H1 (cell line): ENCODE data around the gene NCR2. TPM values are rescaled to one million over a fixed set of nuclear protein-coding genes. Genes with fewer than 3 reads are reported as not detected.

Source experiments
- ATF2 ChIP-seq: IDR thresholded peaks from 2 replicates; pipeline ENCODE4 v1.6.1; 2012; ENCODE audit warnings: low read length, inconsistent platforms
- BACH1 ChIP-seq: IDR thresholded peaks from 2 replicates; pipeline ENCODE4 v1.6.1; 2012; ENCODE audit warnings: low read length, improper control_type of control experiment
- CBX8 ChIP-seq: fragments of 300-800, 300-1000 bp; sonication (generic); IDR thresholded peaks from 2 replicates; pipeline ENCODE4 v1.7.1; 2016; ENCODE audit warnings: low read depth, low read length, borderline replicate concordance
- POLR2A ChIP-seq, 2 experiments: IDR thresholded peaks; 1 replicate in 1 of 2; 2 replicates in 1 of 2; pipeline ENCODE4 v1.6.1; 2011; ENCODE audit warnings: low read depth in 2 of 2, low read length in 2 of 2, mild to moderate bottlenecking in 2 of 2; ENCODE audit errors: control extremely low read depth in 1 of 2
- RBBP5 ChIP-seq: IDR thresholded peaks from 2 replicates; pipeline ENCODE4 v1.7.1; 2012; ENCODE audit warnings: low read depth, mild to moderate bottlenecking, inconsistent platforms, low read length, moderate library complexity, borderline replicate concordance
- RXRA ChIP-seq: IDR thresholded peaks from 2 replicates; pipeline ENCODE4 v1.6.1; 2011; ENCODE audit warnings: low read depth, mild to moderate bottlenecking, low read length, moderate library complexity; ENCODE audit not compliant: insufficient read depth
- SP4 ChIP-seq: IDR thresholded peaks from 2 replicates; pipeline ENCODE4 v1.6.1; 2012; ENCODE audit warnings: low read length, inconsistent platforms
- SRF ChIP-seq: IDR thresholded peaks from 2 replicates; pipeline ENCODE4 v1.6.1; 2011; ENCODE audit warnings: mild to moderate bottlenecking, low read depth, low read length, moderate library complexity
- polyA plus RNA-seq, 7 experiments: library from polyadenylated mRNA; depleted of rRNA in 3 of 7; stranded (reverse) in 5 of 7; unstranded in 2 of 7; fragments of >200 nt in 5 of 7; fragments of 200-250 nt in 2 of 7; gene quantifications; 1 replicate in 5 of 7; 2 replicates in 1 of 7; 4 replicates in 1 of 7; pipeline versions ENCODE4 v1.2.1 to v1.2.3, GENCODE V29; 2011 to 2013; ENCODE audit warnings: missing spikeins in 2 of 7, mixed read lengths in 2 of 7
- total RNA-seq: library from RNA; stranded (reverse); fragmentation: NEBNext Ultra II Directional; extraction: Animal tissue kit (Norgen Biotek cat#: 25700); gene quantifications from 2 replicates; pipeline ENCODE4 v1.2.1, GENCODE V29; 2021

The NCR2 gene
- total and polyA plus RNA-seq, 2 of the 8 experiments (the other 6 are each of a cell fraction or from before 2014, with no cell fraction given), result not detected

- no peak for TF ChIP-seq RXRA
- TF ChIP-seq POLR2A (IDR thresholded peaks at IDR 0.05; ENCODE audit: control extremely low read depth in 1 of 2, low read depth in 2 of 2, low read length in 2 of 2), result no peak
- TF ChIP-seq SRF, result no peak
- TF ChIP-seq BACH1, result no peak
- TF ChIP-seq RBBP5, result no peak
- no peak for TF ChIP-seq SP4
- no peak for TF ChIP-seq ATF2
- TF ChIP-seq CBX8, result no peak
Observed at GRCh38 chr6:41315203-41315602, 20.2 kb upstream of the NCR2 start (continued).
